ENCODE data around the gene OR13C9. TPM values are rescaled to one million over a fixed set of nuclear protein-coding genes. Genes with fewer than 3 reads are reported as not detected.

OR13C9 gene
- polyA plus RNA-seq, 3 donors, result not detected

- H3K4me2 ChIP-seq (replicated peaks; ENCODE audit: extremely low read depth, low read length, poor library complexity, severe bottlenecking), result no peak within 1 kb of the TSS
- intact Hi-C loops (cut with micrococcal nuclease), result no loop called here
- no peak for DNase-seq
- no peaks in the 10 kb centered on the region for H3K4me1 ChIP-seq (ENCODE audit: control insufficient read depth in 1 of 2, insufficient read depth in 2 of 2, low read length in 2 of 2)
- TF ChIP-seq CTCF (IDR thresholded peaks at IDR 0.05), result no peak
- H3K4me3 Mint-ChIP-seq, result no peak within 1 kb of the TSS
- H3K36me3 ChIP-seq (replicated peaks in 1 of 2; ENCODE audit: control insufficient read depth in 1 of 2, insufficient read depth in 2 of 2, low read length in 2 of 2), result no peaks in the 10 kb centered on the region
- 100% methylated on average over 1 of the region's 4 CpGs for WGBS (ENCODE audit: insufficient coverage)
- H3K27me3 ChIP-seq (ENCODE audit: control insufficient read depth in 2 of 2, insufficient read depth in 2 of 2, low read length in 2 of 2), result no peaks in the 10 kb centered on the region
- H2AFZ ChIP-seq (ENCODE audit: insufficient read depth, low read depth, low read length, poor library complexity, severe bottlenecking), result no peak within 1 kb of the TSS
- H3K27ac Mint-ChIP-seq, result no peak within 1 kb of the TSS
- no peak within 1 kb of the TSS for H3K27ac ChIP-seq (ENCODE audit: low read depth in 1 of 2, low read length in 2 of 2)
- H3K4me3 ChIP-seq (replicated peaks in 1 of 3; ENCODE audit: low read depth in 2 of 3, low read length in 3 of 3), result no peak within 1 kb of the TSS
- peaks cover 3 to 9% of the 10 kb centered on the region in 2 donors for H3K9me3 ChIP-seq (replicated peaks in 1 of 2; ENCODE audit: control insufficient read depth in 1 of 2, insufficient read depth in 1 of 2, low read length in 2 of 2)
- H3K9me3 Mint-ChIP-seq, result peaks cover 0 to 18% (median 8%) of the 10 kb centered on the region in 7 donors
- H3K79me2 ChIP-seq (ENCODE audit: insufficient read depth, low read length), result no peaks in the 10 kb centered on the region
- H4K20me1 ChIP-seq (ENCODE audit: insufficient read depth, low read length), result no peaks in the 10 kb centered on the region
- H3K4me1 Mint-ChIP-seq, result no peaks in the 10 kb centered on the region
- no peak within 1 kb of the TSS for H3K9ac ChIP-seq (ENCODE audit: insufficient read depth, low read length, poor library complexity, severe bottlenecking)
- no peaks in the 10 kb centered on the region for H3K36me3 Mint-ChIP-seq
- H3K27me3 Mint-ChIP-seq (ENCODE audit: low read depth in 3 of 3), result peaks cover 0 to 2% (median 0%) of the 10 kb centered on the region in 3 donors
These were observed 49.1 kb downstream of the OR13C9 start, which contains the start of gene OR13C8 for GRCh38 chr9:104568868-104569267. Gene OR13C8 (plus strand): TSS chr9:104569168. CDS start chr9:104569168, 0 bp downstream.

Other genes with a start within 250 kb of the OR13C9 start
- not detected for gene OR13F1, start 113.9 kb downstream of the OR13C9 start, polyA plus RNA-seq
- gene OR13C4, start 91.0 kb downstream of the OR13C9 start, polyA plus RNA-seq, result not detected
- gene OR13C3, start 81.3 kb downstream of the OR13C9 start, polyA plus RNA-seq, result not detected
- not detected for gene OR13C8, start 49.0 kb downstream of the OR13C9 start, polyA plus RNA-seq
- gene OR13C5, start 18.8 kb downstream of the OR13C9 start, polyA plus RNA-seq, result not detected
- not detected for gene OR13C2, start 12.6 kb downstream of the OR13C9 start, polyA plus RNA-seq
- gene OR13D1, start 76.3 kb upstream of the OR13C9 start, polyA plus RNA-seq, result not detected
- gene NIPSNAP3A, start 129.5 kb upstream of the OR13C9 start, polyA plus RNA-seq, result 100 to 1,000 TPM in 1 of 3 donors, 10 to 100 TPM in 2; 26.9 to 103 (median 97.8) TPM
- 1 to 10 TPM in 1 of 3 donors, under 1 TPM in 2; 0.61 to 1.1 (median 0.72) TPM for gene NIPSNAP3B, start 145.9 kb upstream of the OR13C9 start, polyA plus RNA-seq

All from CD14-positive monocyte (primary cell).